Stomach smooth muscle (tissue), 2 donors: ENCODE results near the gene COL6A2.

Experiments used
- H3K27ac ChIP-seq: one replicate; pipeline ENCODE4 v1.7.0; 2013; ENCODE audit warnings: mild to moderate bottlenecking, low read length, inconsistent platforms
- H3K27me3 ChIP-seq, 2 donors: one replicate each; pipeline ENCODE4 v1.7.0; 2013; ENCODE audit warnings: low read length in 2 of 2; ENCODE audit not compliant: insufficient read depth in 2 of 2, control insufficient read depth in 1 of 2
- H3K36me3 ChIP-seq, 2 donors: one replicate each; pipeline ENCODE4 v1.7.0; 2013; ENCODE audit warnings: low read length in 2 of 2; ENCODE audit not compliant: control insufficient read depth in 2 of 2, insufficient read depth in 2 of 2
- H3K4me1 ChIP-seq: one replicate; pipeline ENCODE4 v1.7.0; 2013; ENCODE audit warnings: low read length; ENCODE audit not compliant: control insufficient read depth, insufficient read depth
- H3K4me3 ChIP-seq, 2 donors: one replicate each; pipeline ENCODE4 v1.7.0; 2013; ENCODE audit warnings: low read length in 2 of 2
- H3K9ac ChIP-seq, 2 donors: one replicate each; pipeline ENCODE4 v1.7.0; 2013; ENCODE audit warnings: low read length in 2 of 2, mild to moderate bottlenecking in 1 of 2
- H3K9me3 ChIP-seq, 2 donors: one replicate each; pipeline ENCODE4 v1.7.0; 2013; ENCODE audit warnings: low read length in 2 of 2; ENCODE audit not compliant: control insufficient read depth in 2 of 2
- donor health status: healthy.
- donor health status: Pancreatic carcinoma.

Gene COL6A2

GRCh38 chr21:46116776-46117585 is 19.1 kb downstream of the COL6A2 start:
- peaks cover 4% of the 10 kb centered on the region for H3K4me1 ChIP-seq
- no peak overlapping the region for H3K4me3 ChIP-seq
- no peak overlapping the region for H3K9ac ChIP-seq
- no peaks in the 10 kb centered on the region for H3K27me3 ChIP-seq
- H3K9me3 ChIP-seq = peaks cover 0 to 3% of the 10 kb centered on the region in 2 donors
- H3K27ac ChIP-seq = peak overlapping the region; percentile 31
- H3K36me3 ChIP-seq = peaks cover 90 to 93% of the 10 kb centered on the region in 2 donors

GRCh38 chr21:46117586-46118315 is 19.8 kb downstream of the COL6A2 start:
- no peak overlapping the region for H3K9ac ChIP-seq
- H3K27me3 ChIP-seq = no peaks in the 10 kb centered on the region
- H3K27ac ChIP-seq = peak overlapping the region; percentile 31
- no peak overlapping the region for H3K4me3 ChIP-seq
- H3K4me1 ChIP-seq = peaks cover 1% of the 10 kb centered on the region
- peaks cover 0 to 3% of the 10 kb centered on the region in 2 donors for H3K9me3 ChIP-seq
- peaks cover 90 to 93% of the 10 kb centered on the region in 2 donors for H3K36me3 ChIP-seq

- H3K9me3 ChIP-seq = peaks cover 0 to 3% of the 10 kb centered on the region in 2 donors
- no peak overlapping the region for H3K4me3 ChIP-seq
- no peaks in the 10 kb centered on the region for H3K27me3 ChIP-seq
- peak overlapping the region; percentile 55 for H3K27ac ChIP-seq
- no peak overlapping the region for H3K9ac ChIP-seq
- H3K36me3 ChIP-seq = peaks cover 89 to 94% of the 10 kb centered on the region in 2 donors
- H3K4me1 ChIP-seq = no peaks in the 10 kb centered on the region
Observed at GRCh38 chr21:46118316-46119143, 20.6 kb downstream of the COL6A2 start.

GRCh38 chr21:46119144-46119636 is 21.3 kb downstream of the COL6A2 start:
- Histone ChIP-seq H3K36me3 (peaks cover 89 to 95% of the 10 kb centered on the region in 2 donors), H3K4me1 (no peaks in the 10 kb centered on the region), H3K9ac (no peak overlapping the region), H3K27me3 (no peaks in the 10 kb centered on the region), H3K9me3 (peaks cover 0 to 3% of the 10 kb centered on the region in 2 donors), H3K4me3 (no peak overlapping the region), H3K27ac (peak overlapping the region; percentile 55)

GRCh38 chr21:46119637-46120271 is 21.8 kb downstream of the COL6A2 start:
- no peaks in the 10 kb centered on the region for H3K27me3 ChIP-seq
- H3K9ac ChIP-seq = no peak overlapping the region
- peak overlapping the region; percentile 55 for H3K27ac ChIP-seq
- H3K36me3 ChIP-seq = peaks cover 89 to 94% of the 10 kb centered on the region in 2 donors
- H3K4me1 ChIP-seq = no peaks in the 10 kb centered on the region
- H3K9me3 ChIP-seq = peaks cover 0 to 3% of the 10 kb centered on the region in 2 donors
- H3K4me3 ChIP-seq = no peak overlapping the region

GRCh38 chr21:46120301-46121285 is 22.7 kb downstream of the COL6A2 start:
- Histone ChIP-seq H3K36me3 (peaks cover 86 to 94% of the 10 kb centered on the region in 2 donors), H3K4me3 (no peak overlapping the region), H3K27me3 (no peaks in the 10 kb centered on the region), H3K4me1 (no peaks in the 10 kb centered on the region), H3K27ac (peak overlapping the region; percentile 41), H3K9ac (no peak overlapping the region), H3K9me3 (no peaks in the 10 kb centered on the region)

- Histone ChIP-seq H3K36me3 (peaks cover 83 to 92% of the 10 kb centered on the region in 2 donors), H3K4me1 (no peaks in the 10 kb centered on the region), H3K27ac (peak overlapping the region; percentile 41), H3K27me3 (no peaks in the 10 kb centered on the region), H3K4me3 (no peak overlapping the region), H3K9me3 (no peaks in the 10 kb centered on the region), H3K9ac (no peak overlapping the region)
Observed at GRCh38 chr21:46121286-46122221, 23.6 kb downstream of the COL6A2 start.

- peak overlapping the region; percentile 41 for H3K27ac ChIP-seq
- no peaks in the 10 kb centered on the region for H3K27me3 ChIP-seq
- H3K9ac ChIP-seq = no peak overlapping the region
- no peaks in the 10 kb centered on the region for H3K9me3 ChIP-seq
- H3K36me3 ChIP-seq = peaks cover 79 to 86% of the 10 kb centered on the region in 2 donors
- H3K4me3 ChIP-seq = no peak overlapping the region
- no peaks in the 10 kb centered on the region for H3K4me1 ChIP-seq
Observed at GRCh38 chr21:46122237-46122671, 24.3 kb downstream of the COL6A2 start.
